CD8-positive, alpha-beta memory T cell (primary cell): Measurements from ENCODE around the gene HOXD9. TPM values are rescaled to one million over a fixed set of nuclear protein-coding genes. Genes with fewer than 3 reads are reported as not detected.

Experiments
- CTCF ChIA-PET: fragments of 350-600 bp; sonication (Branson Sonifier 250); formaldehyde crosslinking; loops from one replicate; lab custom pipeline; 2021; ENCODE audit warnings: antibody characterized with exemption; lab: Charles Lee
- POLR2A ChIA-PET: fragments of 350-600 bp; sonication (Branson Sonifier 250); formaldehyde crosslinking; loops from one replicate; lab custom pipeline; 2021; ENCODE audit warnings: antibody characterized with exemption; lab: Charles Lee
- DNase-seq, 5 donors: peaks; one replicate each; pipeline versions ENCODE4 v3.0.0 to v3.0.0-alpha.2; 2020 to 2022; ENCODE audit warnings: mixed read lengths in 1 of 5
- H3K27ac ChIP-seq: one replicate; pipeline ENCODE4 v1.7.0; 2013; ENCODE audit warnings: low read depth, mild to moderate bottlenecking, low read length, moderate library complexity
- H3K27me3 ChIP-seq: 2 replicates; pipeline ENCODE4 v1.7.0; 2013; ENCODE audit warnings: low read length, mild to moderate bottlenecking; ENCODE audit not compliant: insufficient read depth, poor library complexity, severe bottlenecking
- H3K36me3 ChIP-seq: 2 replicates; pipeline ENCODE4 v1.7.0; 2013; ENCODE audit warnings: mild to moderate bottlenecking, low read length, moderate library complexity; ENCODE audit not compliant: insufficient read depth
- H3K4me1 ChIP-seq: 2 replicates; pipeline ENCODE4 v1.7.0; 2013; ENCODE audit warnings: mild to moderate bottlenecking, low read length, moderate library complexity; ENCODE audit not compliant: insufficient read depth
- H3K4me3 ChIP-seq: 2 replicates; pipeline ENCODE4 v1.7.0; 2013; ENCODE audit warnings: mild to moderate bottlenecking, low read length
- H3K9me3 ChIP-seq: 2 replicates; pipeline ENCODE4 v1.7.0; 2013; ENCODE audit warnings: mild to moderate bottlenecking, low read length
- H3K27ac Mint-ChIP-seq, 8 donors: one replicate each; pipeline ENCODE4 v1.8.0; 2020 to 2021; ENCODE audit warnings: mixed read lengths in 8 of 8, mild to moderate bottlenecking in 6 of 8, inconsistent platforms in 3 of 8, moderate library complexity in 3 of 8
- H3K27me3 Mint-ChIP-seq, 2 donors: one replicate each; pipeline ENCODE4 v1.8.0; 2020 to 2021; ENCODE audit warnings: mixed read lengths in 2 of 2, mild to moderate bottlenecking in 1 of 2, moderate library complexity in 1 of 2
- H3K36me3 Mint-ChIP-seq, 3 donors: one replicate each; pipeline ENCODE4 v1.8.0; 2020 to 2021; ENCODE audit warnings: mixed read lengths in 3 of 3, inconsistent platforms in 1 of 3, mild to moderate bottlenecking in 1 of 3
- H3K4me1 Mint-ChIP-seq, 3 donors: one replicate each; pipeline ENCODE4 v1.8.0; 2020 to 2021; ENCODE audit warnings: mixed read lengths in 3 of 3, inconsistent platforms in 1 of 3, mild to moderate bottlenecking in 1 of 3
- H3K4me3 Mint-ChIP-seq, 7 donors: one replicate each; pipeline ENCODE4 v1.8.0; 2020 to 2021; ENCODE audit warnings: mixed read lengths in 7 of 7, mild to moderate bottlenecking in 6 of 7, moderate library complexity in 4 of 7, inconsistent platforms in 2 of 7
- H3K9me3 Mint-ChIP-seq, 5 donors: one replicate each; pipeline ENCODE4 v1.8.0; 2020 to 2022; ENCODE audit warnings: mixed read lengths in 5 of 5, mild to moderate bottlenecking in 3 of 5, moderate library complexity in 2 of 5, inconsistent platforms in 1 of 5
- polyA plus RNA-seq: library from polyadenylated mRNA; unstranded; fragments of 300-500 nt; fragmentation: Illumina TruSeq; gene quantifications from one replicate; pipeline ENCODE4 v1.2.3, GENCODE V29; 2021
- total RNA-seq, 2 experiments: library from RNA; stranded (reverse); gene quantifications; one replicate each; pipeline ENCODE4 v1.2.3, GENCODE V29; 2021

The HOXD9 gene
- total and polyA plus RNA-seq, 3 experiments from 2014 or later: not detected

GRCh38 chr2:176097820-176098365 is 24.6 kb upstream of the HOXD9 start:
- Mint-ChIP-seq H3K4me3 (peak overlapping the region; percentile 63 to 94 (median 81)), H3K27me3 (peaks cover 91 to 92% of the 10 kb centered on the region in 2 donors), H3K9me3 (peaks cover 8 to 25% (median 13%) of the 10 kb centered on the region in 5 donors), H3K4me1 (peaks cover 23 to 34% (median 33%) of the 10 kb centered on the region in 3 donors), H3K36me3 (peaks cover 0 to 2% (median 0%) of the 10 kb centered on the region in 3 donors), H3K27ac (peak overlapping the region in 3 of 8 donors; percentile 32 to 54 (median 51))
- DNase-seq: no peak
- Histone ChIP-seq H3K4me1 (peaks cover 18% of the 10 kb centered on the region), H3K36me3 (no peaks in the 10 kb centered on the region), H3K4me3 (no peak overlapping the region), H3K27ac (no peak overlapping the region), H3K9me3 (peaks cover 4% of the 10 kb centered on the region), H3K27me3 (peaks cover 90% of the 10 kb centered on the region)
- ChIA-PET POLR2A (no interaction called here), CTCF (interaction anchor here (0.7 to 2.6 kb wide), 11 partner anchors 9 to 847 kb away, joined by 3 to 36 read pairs (median 4); partner anchors contain the start of gene LNPK)

- H3K4me3 Mint-ChIP-seq: peak overlapping the region in 6 of 7 donors; percentile 8 to 83 (median 48)
- Histone ChIP-seq H3K36me3 (no peaks in the 10 kb centered on the region), H3K27ac (no peak overlapping the region), H3K27me3 (peaks cover 90% of the 10 kb centered on the region), H3K4me3 (no peak overlapping the region), H3K4me1 (peaks cover 18% of the 10 kb centered on the region), H3K9me3 (peaks cover 4% of the 10 kb centered on the region)
- peaks cover 8 to 25% (median 13%) of the 10 kb centered on the region in 5 donors for H3K9me3 Mint-ChIP-seq
- peaks cover 21 to 31% (median 27%) of the 10 kb centered on the region in 3 donors for H3K4me1 Mint-ChIP-seq
- DNase-seq: no peak
- ChIA-PET POLR2A (no interaction called here), CTCF (interaction anchor here (1.1 to 2.6 kb wide), 8 partner anchors 10 to 683 kb away, joined by 3 to 36 read pairs (median 4); no protein-coding TSS in a partner anchor)
- H3K36me3 Mint-ChIP-seq: peaks cover 0 to 2% (median 0%) of the 10 kb centered on the region in 3 donors
- H3K27me3 Mint-ChIP-seq: peaks cover 91 to 92% of the 10 kb centered on the region in 2 donors
- peak overlapping the region in 1 of 8 donors; percentile 60 for H3K27ac Mint-ChIP-seq
These were observed 24.0 kb upstream of the HOXD9 start for GRCh38 chr2:176098366-176099158.

DNA sequence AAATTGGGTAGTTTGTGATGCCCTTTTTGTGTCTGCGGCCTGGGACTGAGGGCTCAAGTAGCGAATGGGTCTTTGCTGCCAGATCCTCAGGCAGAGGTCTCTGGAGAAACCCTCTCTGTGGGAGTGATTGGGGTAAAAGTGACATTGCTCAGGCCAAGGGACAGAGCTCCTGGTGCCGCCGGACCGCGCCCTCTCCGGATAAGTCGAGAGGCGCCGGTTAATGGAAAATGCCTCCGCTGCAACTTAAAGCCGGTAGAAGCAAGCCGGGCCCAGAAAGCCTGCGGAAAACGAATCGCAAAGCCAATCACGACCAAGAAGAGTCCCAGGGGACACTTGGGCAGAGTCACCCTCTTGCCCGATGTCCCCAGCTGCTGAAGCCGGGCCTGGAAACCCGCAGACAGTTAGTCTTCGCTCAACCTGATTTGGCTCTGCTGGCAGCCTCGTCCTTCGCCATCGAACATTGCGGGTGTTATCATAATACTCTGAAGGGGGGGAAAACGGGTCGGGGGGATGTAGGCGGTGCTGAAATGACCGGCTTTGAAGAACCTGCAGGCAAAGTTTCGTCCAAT is 23.3 kb upstream of the HOXD9 start:
- DNase-seq: peak in 1 of 5 donors; percentile 23
- Histone ChIP-seq H3K4me1 (peaks cover 18% of the 10 kb centered on the region), H3K27me3 (peaks cover 92% of the 10 kb centered on the region), H3K4me3 (no peak overlapping the region), H3K36me3 (no peaks in the 10 kb centered on the region), H3K9me3 (no peaks in the 10 kb centered on the region), H3K27ac (no peak overlapping the region)
- Mint-ChIP-seq H3K4me3 (peak overlapping the region in 4 of 7 donors; percentile 5 to 32 (median 23)), H3K4me1 (peaks cover 16 to 24% (median 22%) of the 10 kb centered on the region in 3 donors), H3K27ac (peak overlapping the region in 1 of 8 donors; percentile 60), H3K36me3 (no peaks in the 10 kb centered on the region), H3K27me3 (peaks cover 91 to 92% of the 10 kb centered on the region in 2 donors), H3K9me3 (peaks cover 3 to 20% (median 8%) of the 10 kb centered on the region in 5 donors)
- ChIA-PET CTCF (no interaction called here), POLR2A (no interaction called here)

- CTCF ChIA-PET: no interaction called here
- Mint-ChIP-seq H3K9me3 (peaks cover 3 to 15% (median 8%) of the 10 kb centered on the region in 5 donors), H3K4me3 (peak within 1 kb of the TSS in 5 of 7 donors; percentile 8 to 44 (median 25)), H3K27ac (peak within 1 kb of the TSS in 2 of 8 donors; percentile 34 to 60), H3K4me1 (peaks cover 17 to 24% (median 24%) of the 10 kb centered on the region in 3 donors), H3K36me3 (no peaks in the 10 kb centered on the region), H3K27me3 (peaks cover 91 to 92% of the 10 kb centered on the region in 2 donors)
- peak in 1 of 5 donors; percentile 30 for DNase-seq
- Histone ChIP-seq H3K27me3 (peaks cover 91% of the 10 kb centered on the region), H3K4me3 (no peak within 1 kb of the TSS), H3K27ac (no peak within 1 kb of the TSS), H3K4me1 (peaks cover 18% of the 10 kb centered on the region), H3K36me3 (no peaks in the 10 kb centered on the region), H3K9me3 (no peaks in the 10 kb centered on the region)
- POLR2A ChIA-PET: no interaction called here
These were observed 22.6 kb upstream of the HOXD9 start, which contains the start of gene HOXD12 for GRCh38 chr2:176099728-176100546. Gene HOXD12 (plus strand): TSS chr2:176099795. CDS start chr2:176099802, 7 bp downstream.

DNA sequence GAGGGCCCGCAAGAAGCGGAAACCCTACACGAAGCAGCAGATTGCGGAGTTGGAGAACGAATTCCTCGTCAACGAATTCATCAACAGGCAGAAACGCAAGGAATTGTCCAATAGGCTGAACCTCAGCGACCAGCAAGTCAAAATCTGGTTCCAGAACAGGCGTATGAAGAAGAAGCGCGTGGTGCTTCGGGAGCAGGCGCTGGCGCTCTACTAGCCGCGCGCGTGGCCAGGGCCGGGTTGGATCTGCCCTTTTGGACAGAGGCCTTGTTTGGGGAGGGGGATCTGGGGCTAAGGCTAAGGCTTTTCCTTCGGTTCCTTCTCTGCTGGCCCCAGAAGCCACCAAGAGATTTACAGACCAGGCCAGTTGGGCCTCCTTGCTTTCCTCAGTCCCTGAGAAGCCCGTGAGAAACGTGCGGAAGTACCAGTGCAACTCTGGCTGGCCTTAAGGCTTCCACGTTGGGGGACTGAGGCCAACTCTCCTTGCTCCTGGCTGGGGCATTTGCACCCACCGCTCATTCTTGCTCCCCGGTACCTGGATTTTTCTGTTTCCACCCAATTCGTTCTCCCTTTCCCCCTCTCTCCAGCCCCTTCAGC is 21.9 kb upstream of the HOXD9 start:
- no peaks in the 10 kb centered on the region for H3K36me3 Mint-ChIP-seq
- H3K9me3 ChIP-seq: no peaks in the 10 kb centered on the region
- H3K4me1 Mint-ChIP-seq: peaks cover 18 to 29% (median 24%) of the 10 kb centered on the region in 3 donors

DNA sequence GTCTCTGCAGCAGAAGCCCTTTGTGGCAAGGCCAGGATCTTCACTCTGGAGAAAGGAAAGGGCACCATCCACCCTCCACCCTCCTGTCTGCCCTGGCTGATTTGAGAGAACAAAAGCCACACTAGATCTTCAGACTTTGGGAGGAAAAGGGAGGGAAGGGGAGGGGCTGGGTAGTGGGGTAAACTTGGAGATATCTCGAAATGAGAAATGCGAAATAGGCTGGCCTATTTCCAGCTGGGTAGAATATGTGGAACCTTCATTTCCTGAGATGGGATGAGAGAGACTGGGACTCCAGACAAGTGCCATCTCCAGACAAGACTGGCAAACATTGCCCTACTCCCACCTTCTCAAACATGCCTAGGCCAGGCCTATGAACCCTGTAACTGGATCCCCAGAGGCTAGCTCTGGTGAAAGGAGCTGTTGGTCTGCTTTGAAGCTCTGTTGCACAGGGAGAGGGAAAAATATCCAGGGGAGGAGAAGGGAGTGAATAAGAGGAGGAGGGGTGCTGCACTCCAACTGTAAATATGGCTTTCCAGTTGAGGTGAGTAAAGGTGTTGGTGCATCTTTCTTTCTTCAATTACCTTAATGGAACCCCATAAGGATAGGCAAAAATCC is 21.2 kb upstream of the HOXD9 start:
- CTCF ChIA-PET: interaction anchor here (1.6 kb wide), 1 partner anchor 20 kb away, joined by 3 read pairs; no protein-coding TSS in a partner anchor

More for the DNA sequence above, 21.9 kb upstream of the HOXD9 start:
- Mint-ChIP-seq H3K27me3 (peaks cover 88 to 92% of the 10 kb centered on the region in 2 donors), H3K27ac (peak overlapping the region in 1 of 8 donors; percentile 34), H3K4me3 (peak overlapping the region in 1 of 7 donors; percentile 9), H3K9me3 (peaks cover 0 to 10% (median 5%) of the 10 kb centered on the region in 5 donors)
- POLR2A ChIA-PET: no interaction called here
- Histone ChIP-seq H3K27me3 (peaks cover 91% of the 10 kb centered on the region), H3K4me1 (peaks cover 18% of the 10 kb centered on the region), H3K36me3 (no peaks in the 10 kb centered on the region), H3K27ac (no peak overlapping the region), H3K4me3 (no peak overlapping the region)
- DNase-seq: no peak
- CTCF ChIA-PET: no interaction called here

More for the DNA sequence above, 21.2 kb upstream of the HOXD9 start:
- Mint-ChIP-seq H3K27ac (peak overlapping the region in 1 of 8 donors; percentile 60), H3K9me3 (peaks cover 0 to 9% (median 4%) of the 10 kb centered on the region in 5 donors), H3K36me3 (no peaks in the 10 kb centered on the region), H3K4me3 (peak overlapping the region in 1 of 7 donors; percentile 9), H3K27me3 (peaks cover 88 to 92% of the 10 kb centered on the region in 2 donors), H3K4me1 (peaks cover 21 to 32% (median 23%) of the 10 kb centered on the region in 3 donors)
- Histone ChIP-seq H3K27ac (no peak overlapping the region), H3K4me1 (peaks cover 16% of the 10 kb centered on the region), H3K4me3 (no peak overlapping the region), H3K9me3 (no peaks in the 10 kb centered on the region), H3K27me3 (peaks cover 95% of the 10 kb centered on the region), H3K36me3 (no peaks in the 10 kb centered on the region)
- POLR2A ChIA-PET: no interaction called here
- no peak for DNase-seq
